ENCODE data around the gene ZNF324B.

- no peak for TF ChIP-seq CTCF (IDR thresholded peaks at IDR 0.05; ENCODE audit: low read depth, low read length, missing input control)
- no peak for TF ChIP-seq ATF3 (IDR thresholded peaks at IDR 0.05)
- TF ChIP-seq YY1 (IDR thresholded peaks at IDR 0.05) = no peak
- TF ChIP-seq EGR1 (IDR thresholded peaks at IDR 0.05; ENCODE audit: low read depth in 2 of 2) = no peak
- no peak for TF ChIP-seq JUND (IDR thresholded peaks at IDR 0.05)
- no peak for TF ChIP-seq FOXA1 (IDR thresholded peaks at IDR 0.05)
- no peak for TF ChIP-seq TAF1 (conservative IDR thresholded peaks at IDR 0.05)
- TF ChIP-seq, protein P1, sequence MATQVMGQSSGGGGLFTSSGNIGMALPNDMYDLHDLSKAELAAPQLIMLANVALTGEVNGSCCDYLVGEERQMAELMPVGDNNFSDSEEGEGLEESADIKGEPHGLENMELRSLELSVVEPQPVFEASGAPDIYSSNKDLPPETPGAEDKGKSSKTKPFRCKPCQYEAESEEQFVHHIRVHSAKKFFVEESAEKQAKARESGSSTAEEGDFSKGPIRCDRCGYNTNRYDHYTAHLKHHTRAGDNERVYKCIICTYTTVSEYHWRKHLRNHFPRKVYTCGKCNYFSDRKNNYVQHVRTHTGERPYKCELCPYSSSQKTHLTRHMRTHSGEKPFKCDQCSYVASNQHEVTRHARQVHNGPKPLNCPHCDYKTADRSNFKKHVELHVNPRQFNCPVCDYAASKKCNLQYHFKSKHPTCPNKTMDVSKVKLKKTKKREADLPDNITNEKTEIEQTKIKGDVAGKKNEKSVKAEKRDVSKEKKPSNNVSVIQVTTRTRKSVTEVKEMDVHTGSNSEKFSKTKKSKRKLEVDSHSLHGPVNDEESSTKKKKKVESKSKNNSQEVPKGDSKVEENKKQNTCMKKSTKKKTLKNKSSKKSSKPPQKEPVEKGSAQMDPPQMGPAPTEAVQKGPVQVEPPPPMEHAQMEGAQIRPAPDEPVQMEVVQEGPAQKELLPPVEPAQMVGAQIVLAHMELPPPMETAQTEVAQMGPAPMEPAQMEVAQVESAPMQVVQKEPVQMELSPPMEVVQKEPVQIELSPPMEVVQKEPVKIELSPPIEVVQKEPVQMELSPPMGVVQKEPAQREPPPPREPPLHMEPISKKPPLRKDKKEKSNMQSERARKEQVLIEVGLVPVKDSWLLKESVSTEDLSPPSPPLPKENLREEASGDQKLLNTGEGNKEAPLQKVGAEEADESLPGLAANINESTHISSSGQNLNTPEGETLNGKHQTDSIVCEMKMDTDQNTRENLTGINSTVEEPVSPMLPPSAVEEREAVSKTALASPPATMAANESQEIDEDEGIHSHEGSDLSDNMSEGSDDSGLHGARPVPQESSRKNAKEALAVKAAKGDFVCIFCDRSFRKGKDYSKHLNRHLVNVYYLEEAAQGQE (IDR thresholded peaks at IDR 0.05) = no peak
- no peak for TF ChIP-seq RAD21 (IDR thresholded peaks at IDR 0.05)
- TF ChIP-seq SP1 (IDR thresholded peaks at IDR 0.05) = no peak
- TF ChIP-seq ZBTB33 (IDR thresholded peaks at IDR 0.05) = no peak
Observed at GRCh38 chr19:58401840-58402421, 49.5 kb upstream of the ZNF324B start.

All from liver (tissue), 3 donors.